Activated naive CD4-positive, alpha-beta T cell treated with anti-CD3 and anti-CD28 coated beads for 36 hours (primary cell): Measurements from ENCODE around the gene FCRLA. TPM values are rescaled to one million over a fixed set of nuclear protein-coding genes. Genes with fewer than 3 reads are reported as not detected.

Experiments
- CTCF ChIA-PET: fragments of 350-600 bp; sonication (Branson Sonifier 250); formaldehyde crosslinking; loops from one replicate; lab custom pipeline; 2021; ENCODE audit warnings: antibody characterized with exemption; lab: Charles Lee
- DNase-seq: peaks from one replicate; pipeline ENCODE4 v3.0.0-alpha.2; 2020
- H3K27ac Mint-ChIP-seq: one replicate; pipeline ENCODE4 v1.8.0; 2021; ENCODE audit warnings: mild to moderate bottlenecking, mixed read lengths
- H3K27me3 Mint-ChIP-seq: one replicate; pipeline ENCODE4 v1.8.0; 2021; ENCODE audit warnings: low read depth, mixed read lengths
- H3K36me3 Mint-ChIP-seq: one replicate; pipeline ENCODE4 v1.8.0; 2021; ENCODE audit warnings: low read depth, mixed read lengths
- H3K4me1 Mint-ChIP-seq: one replicate; pipeline ENCODE4 v1.8.0; 2021; ENCODE audit warnings: low read depth, mixed read lengths
- H3K4me3 Mint-ChIP-seq: one replicate; pipeline ENCODE4 v1.8.0; 2021; ENCODE audit warnings: mild to moderate bottlenecking, moderate library complexity, mixed read lengths
- H3K9me3 Mint-ChIP-seq: one replicate; pipeline ENCODE4 v1.8.0; 2021; ENCODE audit warnings: mixed read lengths
- intact Hi-C: fragments of 100-400 bp; cut with micrococcal nuclease; formaldehyde crosslinking; loops from one replicate; pipeline ENCODE4 v1.15.1; 2023
- total RNA-seq, 2 experiments: library from RNA; stranded (reverse); gene quantifications; one replicate each; pipeline ENCODE4 v1.2.3, GENCODE V29; 2021

FCRLA gene
- total RNA-seq, 2 experiments from 2014 or later, result not detected

DNA sequence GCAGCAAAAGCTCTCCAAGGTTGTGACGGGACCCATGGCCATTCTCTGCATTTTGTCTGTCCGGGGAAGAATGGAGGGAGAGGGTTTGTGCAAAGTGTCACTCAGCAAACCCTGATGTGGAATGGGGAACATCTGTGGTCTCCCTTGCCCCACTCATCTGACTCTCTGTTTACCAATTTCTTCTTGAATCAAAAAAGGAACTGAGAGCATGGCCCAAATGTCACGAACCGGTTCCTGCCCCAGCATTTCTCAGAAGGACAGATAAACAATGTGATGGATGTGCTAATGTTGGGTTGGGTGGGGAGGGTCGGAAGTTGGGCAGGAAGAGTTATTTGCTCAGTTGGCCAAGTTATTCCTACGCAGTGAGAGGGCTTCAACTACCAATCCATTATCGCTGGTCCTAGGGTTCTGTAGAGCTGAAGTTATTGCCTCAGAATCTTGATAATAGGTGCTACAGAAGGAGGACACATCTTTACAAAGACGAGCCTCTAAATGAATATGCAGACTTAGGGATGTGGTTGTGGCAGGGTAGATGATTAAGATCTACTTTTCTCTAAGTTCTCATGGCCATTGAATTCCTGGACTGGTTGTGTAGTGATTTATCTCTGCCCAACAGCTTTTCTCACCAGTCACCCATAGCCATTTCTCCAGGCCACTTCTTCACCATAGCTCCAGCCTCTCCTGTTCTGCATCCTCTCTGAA lies 33.0 kb downstream of the FCRLA start:
- no peak for DNase-seq
- Mint-ChIP-seq H3K27me3 (no peaks in the 10 kb centered on the region), H3K27ac (no peak overlapping the region), H3K4me3 (no peak overlapping the region), H3K36me3 (no peaks in the 10 kb centered on the region), H3K9me3 (no peaks in the 10 kb centered on the region), H3K4me1 (peaks cover 31% of the 10 kb centered on the region)
- CTCF ChIA-PET, result interaction anchor here (0.6 to 7.1 kb wide), 10 partner anchors 9 to 297 kb away, joined by 3 to 76 read pairs (median 6); partner anchors contain the start of gene DUSP12
- intact Hi-C loops, result loop anchor here (2.0 to 10.0 kb wide), 6 partner anchors 13 to 555 kb away; partner anchors contain the start of genes SDHC and TOMM40L

DNA sequence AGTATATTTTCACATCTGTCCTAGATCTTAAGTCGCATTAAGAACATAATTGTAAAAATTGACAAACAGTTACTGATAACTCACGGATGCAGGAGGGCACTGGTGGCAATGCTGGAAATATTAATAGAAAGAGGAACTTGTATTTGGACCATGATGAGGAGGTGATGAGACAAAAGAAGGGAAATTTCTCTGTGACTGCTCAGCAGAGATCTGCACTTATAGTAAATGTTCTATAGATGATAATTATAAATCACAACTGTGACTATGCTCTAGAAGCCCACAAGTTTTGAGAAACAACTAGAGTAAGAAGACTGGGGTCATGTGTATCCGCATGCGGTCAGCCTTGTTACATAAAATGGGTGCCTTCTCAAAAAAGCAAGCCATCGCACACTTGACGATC lies 33.9 kb downstream of the FCRLA start:
- DNase-seq, result no peak
- Mint-ChIP-seq H3K4me3 (no peak overlapping the region), H3K27me3 (no peaks in the 10 kb centered on the region), H3K36me3 (no peaks in the 10 kb centered on the region), H3K4me1 (peaks cover 36% of the 10 kb centered on the region), H3K9me3 (no peaks in the 10 kb centered on the region), H3K27ac (no peak overlapping the region)
- intact Hi-C loops, result loop anchor here (1.0 to 10.0 kb wide), 7 partner anchors 14 to 556 kb away; partner anchors contain the start of genes SDHC and TOMM40L
- CTCF ChIA-PET, result interaction anchor here (0.7 to 7.1 kb wide), 11 partner anchors 12 to 257 kb away, joined by 3 to 76 read pairs (median 3); partner anchors contain the start of gene ATF6

DNA sequence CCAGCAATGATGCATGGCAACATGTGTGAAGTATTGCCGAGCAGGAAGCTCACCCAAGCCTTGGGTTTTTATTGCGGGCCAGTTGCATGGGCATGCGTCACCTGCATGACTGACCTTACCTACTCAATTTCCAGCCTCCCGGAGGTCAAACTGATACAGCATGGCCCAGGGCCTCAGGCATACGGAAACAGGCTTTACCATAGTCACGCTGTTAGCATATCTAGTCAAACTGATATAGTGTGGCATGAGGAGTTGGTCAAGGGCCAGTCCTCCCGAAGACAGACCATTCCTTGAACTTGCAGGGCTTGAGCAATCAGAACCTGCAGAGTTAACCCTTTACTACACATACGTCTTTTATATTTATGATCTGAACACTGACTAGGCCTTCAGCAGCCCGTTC lies 36.2 kb downstream of the FCRLA start:
- H3K4me1 Mint-ChIP-seq, result peaks cover 35% of the 10 kb centered on the region
- intact Hi-C loops, result loop anchor here (5.0 to 10.0 kb wide), 4 partner anchors 121 to 558 kb away; partner anchors contain the start of gene SDHC

DNA sequence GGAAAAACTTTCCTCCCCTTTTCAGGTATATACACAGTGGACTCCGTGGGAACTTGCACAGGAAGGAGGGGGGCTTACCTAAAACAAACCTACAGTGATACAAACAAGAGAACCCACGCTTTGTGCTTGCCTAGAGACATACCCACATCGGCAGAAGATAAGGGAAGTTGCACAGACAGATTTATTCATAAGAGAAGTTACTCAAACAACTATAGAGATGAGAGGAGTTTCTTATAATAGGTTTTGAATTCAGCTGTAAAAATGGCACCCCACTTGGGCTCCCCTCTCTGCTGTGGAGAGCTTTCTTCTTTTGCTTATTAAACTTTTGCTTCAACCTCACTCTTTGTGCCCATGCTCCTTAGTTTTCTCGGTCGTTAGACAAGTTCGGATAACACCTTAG lies 40.8 kb downstream of the FCRLA start:
- CTCF ChIA-PET, result interaction anchor here (0.8 to 2.5 kb wide), 3 partner anchors 259 to 289 kb away, joined by 3 to 13 read pairs (median 5); no protein-coding TSS in a partner anchor
- DNase-seq, result no peak
- Mint-ChIP-seq H3K27me3 (no peaks in the 10 kb centered on the region), H3K4me3 (no peak overlapping the region), H3K4me1 (peaks cover 50% of the 10 kb centered on the region), H3K27ac (no peak overlapping the region), H3K36me3 (peaks cover 16% of the 10 kb centered on the region), H3K9me3 (no peaks in the 10 kb centered on the region)
- intact Hi-C loops, result loop anchor here (10.0 kb wide), 3 partner anchors 353 to 563 kb away; partner anchors contain the start of gene SDHC

More for the DNA sequence above, 36.2 kb downstream of the FCRLA start:
- H3K36me3 Mint-ChIP-seq, result no peaks in the 10 kb centered on the region
- DNase-seq, result no peak
- no peaks in the 10 kb centered on the region for H3K9me3 Mint-ChIP-seq
- H3K27me3 Mint-ChIP-seq, result no peaks in the 10 kb centered on the region
- no peak overlapping the region for H3K27ac Mint-ChIP-seq
- no peak overlapping the region for H3K4me3 Mint-ChIP-seq
- CTCF ChIA-PET, result interaction anchor here (1.2 to 7.1 kb wide), 5 partner anchors 14 to 294 kb away, joined by 6 to 76 read pairs (median 53); no protein-coding TSS in a partner anchor

DNA sequence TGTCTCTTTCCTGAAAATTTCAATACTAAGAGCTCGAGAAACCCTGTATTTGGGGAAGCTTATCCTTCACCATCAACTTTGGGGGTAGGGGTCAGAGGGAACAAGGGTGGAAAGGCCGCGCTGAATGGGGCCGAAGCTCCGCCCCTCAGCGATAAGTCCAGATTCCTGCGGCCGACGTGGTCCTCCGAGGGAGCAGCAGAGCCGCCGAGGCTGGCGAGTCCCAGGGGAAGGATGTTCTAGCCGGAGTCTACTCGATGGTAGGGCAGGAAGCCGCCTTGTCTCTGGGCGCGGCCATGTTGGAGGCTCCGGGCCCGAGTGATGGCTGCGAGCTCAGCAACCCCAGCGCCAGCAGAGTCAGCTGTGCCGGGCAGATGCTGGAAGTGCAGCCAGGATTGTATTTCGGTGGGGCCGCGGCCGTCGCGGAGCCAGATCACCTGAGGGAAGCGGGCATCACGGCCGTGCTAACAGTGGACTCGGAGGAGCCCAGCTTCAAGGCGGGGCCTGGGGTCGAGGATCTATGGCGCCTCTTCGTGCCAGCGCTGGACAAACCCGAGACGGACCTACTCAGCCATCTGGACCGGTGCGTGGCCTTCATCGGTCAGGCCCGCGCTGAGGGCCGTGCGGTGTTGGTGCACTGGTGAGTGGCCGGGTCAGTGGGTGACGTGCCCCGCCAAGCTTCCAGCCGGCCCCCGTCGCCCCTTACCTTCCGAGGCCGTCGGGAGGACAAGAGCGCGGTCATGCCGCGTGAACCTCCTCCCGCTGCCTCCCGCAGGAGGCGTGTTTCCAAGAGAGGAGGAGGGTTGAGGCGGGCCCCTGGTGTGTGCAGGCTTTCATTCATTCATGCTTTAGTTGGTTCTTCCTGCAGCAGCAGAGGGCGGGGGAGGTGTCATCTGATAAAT lies 42.7 kb downstream of the FCRLA start, which contains the start of gene DUSP12:
TSS of gene DUSP12 (plus strand) at position 278 of the 899 bp plus-strand sequence. CDS start at position 294, 16 bp downstream.
- Mint-ChIP-seq H3K27me3 (no peaks in the 10 kb centered on the region), H3K9me3 (peaks cover 6% of the 10 kb centered on the region), H3K27ac (peak within 1 kb of the TSS; percentile 98), H3K36me3 (peaks cover 30% of the 10 kb centered on the region), H3K4me1 (peaks cover 45% of the 10 kb centered on the region), H3K4me3 (peak within 1 kb of the TSS; percentile 98)
- peak; percentile 94 for DNase-seq
- CTCF ChIA-PET, result interaction anchor here (0.7 to 2.5 kb wide), 8 partner anchors 10 to 287 kb away, joined by 4 to 14 read pairs (median 5); partner anchors contain the start of gene ATF6
- intact Hi-C loops, result loop anchor here (1.0 to 10.0 kb wide), 5 partner anchors 17 to 565 kb away; partner anchors contain the start of genes ATF6 and SDHC

DNA sequence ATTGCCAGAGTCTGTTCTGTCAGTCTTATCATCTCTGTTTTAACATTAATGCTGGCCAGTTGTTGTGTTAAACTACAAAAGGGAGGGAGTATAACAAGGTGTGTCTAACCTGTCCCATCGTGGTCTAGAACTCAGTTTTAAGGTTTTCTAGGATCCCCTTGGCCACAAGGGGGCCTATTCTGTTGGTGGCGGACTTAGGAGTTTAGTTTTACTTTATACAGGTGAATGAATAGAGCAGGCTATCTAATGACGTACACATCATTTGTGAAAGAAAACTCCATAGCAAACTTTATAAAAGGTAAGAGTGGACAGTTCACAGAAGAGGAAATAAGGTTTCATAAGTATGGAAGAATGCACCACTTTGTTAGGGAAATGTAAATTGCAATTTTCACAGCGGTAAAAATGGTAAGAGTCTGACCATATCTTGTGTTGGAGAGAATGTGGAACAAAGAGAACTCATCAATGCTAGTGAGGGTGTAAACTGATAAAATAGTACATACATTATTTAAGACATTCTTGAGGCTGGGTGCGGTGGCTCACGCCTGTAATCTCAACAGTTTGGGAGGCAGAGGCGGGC lies 56.6 kb downstream of the FCRLA start:
- CTCF ChIA-PET, result interaction anchor here (1.1 to 2.7 kb wide), 10 partner anchors 8 to 279 kb away, joined by 3 to 32 read pairs (median 7); partner anchors contain the start of genes DUSP12 and OLFML2B
- peak overlapping the region; percentile 53 for H3K4me3 Mint-ChIP-seq
- peak; percentile 69 for DNase-seq
- intact Hi-C loops, result loop anchor here (1.0 to 10.0 kb wide), 3 partner anchors 261 to 731 kb away; partner anchors contain the start of gene UHMK1
- H3K27me3 Mint-ChIP-seq, result no peaks in the 10 kb centered on the region
- peaks cover 3% of the 10 kb centered on the region for H3K36me3 Mint-ChIP-seq
- H3K4me1 Mint-ChIP-seq, result peaks cover 34% of the 10 kb centered on the region
- H3K27ac Mint-ChIP-seq, result peak overlapping the region; percentile 57
- no peaks in the 10 kb centered on the region for H3K9me3 Mint-ChIP-seq

Other genes with a start within 250 kb of the FCRLA start
- not detected for gene FCGR2A, start 201.8 kb upstream of the FCRLA start, total RNA-seq
- under 1 TPM; 0.12 to 0.25 TPM for gene HSPA6, start 182.7 kb upstream of the FCRLA start, total RNA-seq
- under 1 TPM in 1 of 2 experiments, not detected in 1; 0.19 TPM for gene FCGR3A, start 157.4 kb upstream of the FCRLA start, total RNA-seq
- gene FCGR3B, start 76.1 kb upstream of the FCRLA start, total RNA-seq, result not detected
- not detected for gene FCGR2B, start 44.1 kb upstream of the FCRLA start, total RNA-seq
- under 1 TPM; 0.10 TPM for gene FCRLB, start 14.3 kb downstream of the FCRLA start, total RNA-seq
- gene DUSP12, start 42.6 kb downstream of the FCRLA start, total RNA-seq, result 10 to 100 TPM; 28.2 to 28.4 TPM
- 10 to 100 TPM; 23.5 to 24.6 TPM for gene ATF6, start 59.1 kb downstream of the FCRLA start, total RNA-seq